Breast epithelium (tissue), 3 donors: ENCODE results near the gene EXO1.

Experiments
- CTCF ChIP-seq, 3 donors: fragments of 450-650 bp; IDR thresholded peaks; one replicate each; pipeline ENCODE4 v1.5.1; 2016 to 2017; ENCODE audit warnings: antibody characterized with exemption in 3 of 3, mild to moderate bottlenecking in 3 of 3, moderate library complexity in 3 of 3
- POLR2A ChIP-seq: fragments of 450-650 bp; IDR thresholded peaks from one replicate; pipeline ENCODE4 v1.6.1; 2016; ENCODE audit warnings: antibody characterized with exemption, mild to moderate bottlenecking, moderate library complexity
- POLR2AphosphoS5 ChIP-seq, 3 donors: sonication (generic); formaldehyde crosslinking; IDR thresholded peaks; one replicate each; pipeline ENCODE4 v1.6.1; 2017; ENCODE audit warnings: antibody characterized with exemption in 3 of 3

DNA sequence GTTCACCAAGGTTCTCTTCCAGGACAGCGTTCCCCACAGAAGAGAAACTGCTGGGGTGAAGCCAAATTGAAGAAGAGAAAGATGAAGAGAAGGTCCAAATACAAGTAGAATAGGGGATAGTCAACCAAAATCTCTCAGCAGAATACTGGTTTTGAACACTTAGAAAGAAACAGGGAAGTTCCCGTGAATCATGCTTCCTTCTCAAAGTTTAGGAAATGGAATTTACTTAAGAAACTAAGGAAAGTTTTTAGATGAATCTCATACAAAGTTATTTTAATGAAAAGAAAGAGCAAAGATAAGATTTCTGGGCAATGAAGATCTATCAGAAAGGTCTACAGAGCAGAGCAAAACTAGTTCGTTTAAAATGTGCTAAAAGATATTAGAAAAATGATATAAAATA, 43.3 kb downstream of the EXO1 start:
- TF ChIP-seq CTCF (IDR thresholded peaks at IDR 0.05) = no peak
- TF ChIP-seq POLR2A = no peak
- no peak for TF ChIP-seq POLR2AphosphoS5 (IDR thresholded peaks at IDR 0.05)
